Epithelial cell of proximal tubule (primary cell): Measurements from ENCODE around the gene DUS2. TPM values are rescaled to one million over a fixed set of nuclear protein-coding genes. Genes with fewer than 3 reads are reported as not detected.
"Not testable (repeated sequence)": the region's sequence is repeated elsewhere in the genome, so short reads cannot be mapped to it uniquely, and the experiment has no call there.

ENCODE experiments used
- DNase-seq: peaks from one replicate; pipeline ENCODE4 v3.0.0-alpha.2; 2011; ENCODE audit warnings: low read depth
- H3K4me3 ChIP-seq: 2 replicates; pipeline ENCODE4 v1.5.1; 2011; ENCODE audit warnings: low read depth, mild to moderate bottlenecking, low read length
- total RNA-seq: library from RNA; depleted of rRNA; stranded (reverse); fragments of >200 nt; gene quantifications from 2 replicates; pipeline ENCODE4 v1.2.3, GENCODE V29; 2015
- TF ChIP-seq, protein P1 (sequence below): conservative IDR thresholded peaks from 2 replicates; pipeline ENCODE4 v1.5.1; 2012; ENCODE audit warnings: low read depth, mild to moderate bottlenecking, low read length

DUS2 gene
- total RNA-seq, 1 donor from 2014 or later = 20.9 TPM

DNA sequence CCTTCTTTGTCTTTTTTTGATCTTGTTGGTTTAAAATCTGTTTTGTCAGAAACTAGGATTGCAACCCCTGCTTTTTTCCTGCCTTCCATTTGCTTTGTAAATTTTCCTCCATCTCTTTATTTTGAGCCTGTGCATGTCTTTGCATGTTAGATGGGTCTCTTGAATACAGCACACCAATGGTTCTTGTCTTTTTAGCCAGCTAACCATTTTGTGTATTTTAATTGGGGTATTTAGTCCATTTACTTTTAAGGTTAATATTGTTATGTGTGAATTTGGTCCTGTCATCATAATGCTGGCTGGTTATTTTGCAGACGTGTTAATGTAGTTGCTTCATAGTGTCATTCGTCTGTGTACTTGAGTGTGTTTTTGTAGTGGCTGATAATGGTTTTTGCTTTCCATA is 88.3 kb downstream of the DUS2 start:
- TF ChIP-seq, protein P1, sequence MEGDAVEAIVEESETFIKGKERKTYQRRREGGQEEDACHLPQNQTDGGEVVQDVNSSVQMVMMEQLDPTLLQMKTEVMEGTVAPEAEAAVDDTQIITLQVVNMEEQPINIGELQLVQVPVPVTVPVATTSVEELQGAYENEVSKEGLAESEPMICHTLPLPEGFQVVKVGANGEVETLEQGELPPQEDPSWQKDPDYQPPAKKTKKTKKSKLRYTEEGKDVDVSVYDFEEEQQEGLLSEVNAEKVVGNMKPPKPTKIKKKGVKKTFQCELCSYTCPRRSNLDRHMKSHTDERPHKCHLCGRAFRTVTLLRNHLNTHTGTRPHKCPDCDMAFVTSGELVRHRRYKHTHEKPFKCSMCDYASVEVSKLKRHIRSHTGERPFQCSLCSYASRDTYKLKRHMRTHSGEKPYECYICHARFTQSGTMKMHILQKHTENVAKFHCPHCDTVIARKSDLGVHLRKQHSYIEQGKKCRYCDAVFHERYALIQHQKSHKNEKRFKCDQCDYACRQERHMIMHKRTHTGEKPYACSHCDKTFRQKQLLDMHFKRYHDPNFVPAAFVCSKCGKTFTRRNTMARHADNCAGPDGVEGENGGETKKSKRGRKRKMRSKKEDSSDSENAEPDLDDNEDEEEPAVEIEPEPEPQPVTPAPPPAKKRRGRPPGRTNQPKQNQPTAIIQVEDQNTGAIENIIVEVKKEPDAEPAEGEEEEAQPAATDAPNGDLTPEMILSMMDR = no peak
- DNase-seq = no peak
- H3K4me3 ChIP-seq = no peak overlapping the region

GRCh38 chr16:68113059-68113761 is 90.1 kb downstream of the DUS2 start:
- H3K4me3 ChIP-seq = peak overlapping the region; percentile 34
- no peak for DNase-seq
- TF ChIP-seq, protein P1 = no peak

DNA sequence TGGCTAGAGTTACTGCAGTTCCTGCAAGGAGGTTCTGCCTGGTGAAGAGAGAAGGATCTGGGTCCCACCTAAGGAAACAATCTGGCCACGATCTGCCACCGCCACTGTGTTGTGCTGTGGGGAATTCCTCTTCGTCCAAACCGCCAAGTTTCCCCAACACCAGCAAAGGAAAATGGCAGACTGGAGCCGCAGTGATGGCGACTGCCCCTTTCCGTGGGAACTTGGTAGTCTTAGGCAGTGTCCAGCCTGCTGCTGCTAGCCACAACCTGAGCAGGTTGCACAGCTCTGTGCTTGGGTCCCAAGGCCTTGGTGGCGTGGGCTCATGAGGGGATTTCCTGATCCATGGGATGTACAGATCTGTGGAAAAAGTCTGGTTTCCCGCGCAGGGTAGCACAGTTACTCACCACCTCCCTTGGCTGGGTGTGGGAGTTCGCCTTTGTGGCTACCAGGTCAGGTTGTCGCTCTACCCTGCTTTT is 90.7 kb downstream of the DUS2 start:
- DNase-seq = no peak
- no peak overlapping the region for H3K4me3 ChIP-seq
- TF ChIP-seq, protein P1 = no peak

GRCh38 chr16:68114939-68115338 is 91.9 kb downstream of the DUS2 start:
- not testable (repeated sequence) for H3K4me3 ChIP-seq, DNase-seq

DNA sequence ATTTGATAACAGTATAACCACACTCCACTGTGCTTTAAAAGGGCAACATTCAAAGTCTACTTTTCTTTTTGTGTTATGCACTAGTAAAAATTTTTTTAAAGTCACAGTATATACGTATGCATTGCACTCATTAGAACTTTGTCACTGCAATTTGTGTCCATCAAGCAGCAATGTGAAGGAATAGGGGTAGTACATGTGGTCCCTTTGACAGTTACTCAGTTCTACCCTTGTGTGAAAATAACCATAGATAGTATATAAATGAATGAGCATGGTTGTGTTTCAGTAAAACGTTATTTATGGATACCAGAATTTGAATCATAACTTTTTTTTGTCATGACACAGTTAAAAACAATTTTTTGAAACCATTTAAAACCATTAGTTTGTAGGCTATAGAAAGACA is 92.8 kb downstream of the DUS2 start:
- no peak for DNase-seq

DNA sequence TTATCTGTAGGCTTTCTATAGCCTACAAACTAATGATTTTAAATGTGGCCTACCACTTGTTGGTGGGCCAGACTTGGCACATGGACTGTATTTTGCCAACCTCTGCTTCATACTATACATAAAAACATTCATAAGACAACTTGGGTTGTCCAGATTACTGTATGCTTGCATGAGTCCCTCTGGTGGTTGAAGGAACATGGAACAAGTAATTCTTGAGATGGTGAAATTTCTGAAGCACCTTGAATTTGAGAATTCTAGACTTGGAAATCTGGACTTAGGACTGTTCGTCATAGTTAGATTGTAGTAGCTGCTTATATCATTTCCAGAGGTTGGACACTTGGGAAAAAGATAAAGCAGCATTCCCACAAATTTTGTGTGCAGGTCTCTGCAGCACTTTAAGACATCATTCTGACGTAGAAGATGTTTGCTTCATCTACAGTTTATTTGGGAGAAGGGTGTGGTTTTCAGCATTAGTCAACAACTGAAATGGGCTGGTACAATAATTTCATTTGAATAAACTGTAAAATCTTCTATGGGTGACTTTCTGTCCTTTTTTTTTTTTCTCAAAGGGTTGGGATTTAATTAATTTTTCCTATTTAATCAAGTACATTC is 93.3 kb downstream of the DUS2 start:
- no peak for DNase-seq
- TF ChIP-seq, protein P1 = peak; percentile 70
- H3K4me3 ChIP-seq = no peak overlapping the region

More for the DNA sequence above, 92.8 kb downstream of the DUS2 start:
- TF ChIP-seq, protein P1 = no peak
- H3K4me3 ChIP-seq = no peak overlapping the region

- TF ChIP-seq, protein P1 = no peak
- H3K4me3 ChIP-seq = no peak overlapping the region
- DNase-seq = no peak
These were observed 94.8 kb downstream of the DUS2 start for GRCh38 chr16:68117884-68118283.

GRCh38 chr16:68118954-68119353 is 95.9 kb downstream of the DUS2 start:
- not testable (repeated sequence) for DNase-seq

GRCh38 chr16:68120496-68120895 is 97.4 kb downstream of the DUS2 start:
- not testable (repeated sequence) for DNase-seq, H3K4me3 ChIP-seq

More at GRCh38 chr16:68118954-68119353, 95.9 kb downstream of the DUS2 start:
- H3K4me3 ChIP-seq = not testable (repeated sequence)
